HTERT RPE-1 (cell line): Measurements from ENCODE around the gene ABCC4.
"Not testable (repeated sequence)": the region's sequence is repeated elsewhere in the genome, so short reads cannot be mapped to it uniquely, and the experiment has no call there.

Source experiments
- in situ Hi-C: fragments of 300-500 bp; cut with MboI; formaldehyde crosslinking; loops from 4 replicates; pipeline ENCODE4 v1.14.3; 2020; ENCODE audit warnings: low sequenced_read_pairs

Gene ABCC4

DNA sequence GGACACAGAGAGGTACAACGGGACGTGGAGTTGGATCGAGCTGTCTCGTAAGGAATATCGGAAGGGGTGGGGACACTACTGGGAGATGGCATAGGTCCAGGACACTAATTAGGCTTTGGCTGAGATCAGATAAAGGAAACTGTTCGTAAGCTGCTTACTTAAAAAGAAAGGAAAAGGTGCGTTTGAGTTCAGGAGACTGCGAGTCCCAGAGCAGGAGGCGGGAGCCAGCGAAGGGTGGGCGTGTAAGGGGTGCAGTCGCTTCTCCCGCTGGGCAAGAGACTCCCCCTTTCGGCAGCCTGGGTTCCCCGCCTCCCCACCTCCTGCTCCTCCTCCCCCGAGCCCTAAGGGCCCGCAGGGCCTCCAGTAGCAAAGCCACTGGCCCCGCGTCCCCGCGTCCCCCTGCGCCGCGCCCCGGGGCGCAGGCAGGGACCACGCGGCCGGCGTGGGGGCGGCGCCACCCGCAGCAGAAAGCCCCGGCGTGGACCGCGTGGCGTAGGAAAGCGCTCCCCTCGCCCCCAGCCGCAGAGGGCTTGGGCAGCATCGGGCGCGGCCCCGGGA lies 547 bp downstream of the ABCC4 start:
- in situ Hi-C loops, result no loop called here

DNA sequence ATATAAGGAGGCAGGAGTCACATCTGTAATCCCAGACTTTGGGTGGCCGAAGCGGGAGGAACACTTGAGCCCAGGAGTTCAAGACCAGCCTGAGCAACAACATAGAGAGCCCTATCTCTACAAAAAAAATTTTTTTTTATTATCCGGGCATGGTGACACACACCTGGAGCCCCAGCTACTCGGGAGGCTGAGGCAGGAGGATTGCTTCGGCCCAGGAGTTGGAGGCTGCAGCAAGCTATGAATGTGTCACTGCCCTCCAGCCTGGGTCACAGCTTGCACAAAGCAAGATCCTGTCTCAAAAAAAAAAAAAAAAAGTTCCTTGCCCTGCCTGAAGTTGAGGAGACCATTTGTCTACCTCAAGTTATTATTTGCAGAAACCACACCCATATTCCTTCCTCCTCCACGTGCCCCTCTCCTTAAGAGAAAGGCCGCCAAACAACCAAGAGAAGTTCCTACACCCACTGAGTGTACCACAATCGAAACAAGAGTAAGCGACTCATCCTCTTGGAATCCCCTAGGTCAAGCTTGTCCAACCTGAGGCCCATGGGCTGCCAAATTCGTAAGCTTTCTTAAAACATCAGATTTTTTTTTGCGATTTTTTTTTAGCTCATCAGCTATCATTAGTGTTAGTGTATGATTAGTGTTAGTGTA lies 2.2 kb downstream of the ABCC4 start:
- in situ Hi-C loops, result no loop called here

DNA sequence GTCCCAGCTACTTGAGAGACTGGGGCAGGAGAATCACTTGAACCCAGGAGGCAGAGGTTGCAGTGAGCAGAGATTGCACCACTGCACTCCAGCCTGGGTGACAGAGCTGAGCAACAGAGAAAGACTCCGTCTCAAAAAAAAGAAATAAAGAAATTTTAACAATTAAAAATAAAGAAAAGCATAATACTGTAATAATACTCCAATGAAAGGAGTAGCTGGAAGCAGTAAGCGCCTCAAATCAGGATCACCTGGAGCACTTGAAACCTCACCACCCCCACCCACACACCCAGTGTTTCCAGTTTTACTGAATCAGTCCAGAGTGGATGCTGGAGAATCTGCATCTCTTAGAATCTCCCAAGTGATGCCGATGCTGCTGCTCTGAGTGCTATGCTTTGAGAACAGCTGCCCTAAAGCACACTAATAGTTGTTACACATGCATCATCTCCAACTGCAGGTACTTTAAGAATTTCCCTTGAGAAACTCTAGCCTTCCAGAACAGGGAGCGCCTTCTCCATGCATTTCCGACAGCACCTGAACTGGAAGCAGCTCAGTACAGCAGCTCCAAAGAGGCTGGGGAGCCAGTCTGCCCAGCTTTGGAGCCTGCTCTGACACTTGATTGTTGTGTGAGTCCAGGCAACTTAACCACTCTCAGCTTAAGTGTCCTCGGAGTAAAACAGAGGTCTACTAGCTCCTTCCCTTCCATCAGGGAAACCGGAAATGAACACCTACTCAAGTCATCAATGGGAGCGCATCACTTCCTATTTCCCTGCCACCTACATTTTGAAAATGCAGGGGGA lies 2.9 kb downstream of the ABCC4 start:
- in situ Hi-C loops, result no loop called here

DNA sequence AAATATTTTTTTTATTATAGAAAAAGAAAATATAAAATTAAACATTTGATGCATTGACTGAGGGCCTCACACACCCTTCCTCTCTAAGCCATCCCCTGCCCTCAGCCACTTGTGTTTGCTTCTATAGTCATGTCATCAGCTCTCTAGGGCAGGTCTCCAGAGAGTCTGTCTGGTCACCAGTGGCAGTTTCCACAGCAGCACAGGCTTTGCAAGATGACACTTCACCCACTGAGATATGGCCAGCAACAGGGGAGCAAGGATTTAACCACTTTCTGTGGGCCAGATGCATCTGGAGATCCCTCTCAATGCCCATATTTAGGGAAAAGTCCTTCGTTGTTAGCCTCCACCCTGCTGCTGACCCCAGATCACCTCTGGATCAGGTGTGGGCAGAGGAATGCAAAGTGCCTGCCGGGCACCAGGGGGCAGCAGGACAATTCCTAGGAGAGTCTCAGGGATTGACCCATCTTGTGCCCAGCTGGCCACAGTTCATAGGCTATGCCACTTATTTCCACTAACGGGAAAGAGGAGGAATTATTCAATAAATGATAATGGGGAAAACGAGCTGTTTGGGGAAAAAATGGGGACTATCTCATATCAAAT lies 4.8 kb downstream of the ABCC4 start:
- in situ Hi-C loops, result no loop called here

DNA sequence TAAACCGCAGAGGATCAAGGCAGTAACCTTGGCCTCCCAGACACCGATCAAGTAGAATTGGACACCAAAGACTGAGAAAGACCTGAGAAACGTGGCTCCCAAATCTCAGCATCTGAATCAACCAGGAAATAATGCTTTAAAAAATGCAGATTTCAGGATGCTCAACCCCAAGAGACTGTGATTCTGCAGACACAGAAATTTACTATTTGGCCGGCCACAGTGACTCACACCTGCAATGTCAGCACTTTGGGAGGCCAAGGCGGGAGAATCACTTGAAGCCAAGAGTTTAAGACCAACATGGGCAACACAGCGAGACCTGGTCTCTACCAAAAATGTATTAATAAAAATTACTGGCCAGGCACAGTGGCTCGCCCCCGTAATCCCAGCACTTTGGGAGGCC lies 6.2 kb downstream of the ABCC4 start:
- in situ Hi-C loops, result no loop called here

DNA sequence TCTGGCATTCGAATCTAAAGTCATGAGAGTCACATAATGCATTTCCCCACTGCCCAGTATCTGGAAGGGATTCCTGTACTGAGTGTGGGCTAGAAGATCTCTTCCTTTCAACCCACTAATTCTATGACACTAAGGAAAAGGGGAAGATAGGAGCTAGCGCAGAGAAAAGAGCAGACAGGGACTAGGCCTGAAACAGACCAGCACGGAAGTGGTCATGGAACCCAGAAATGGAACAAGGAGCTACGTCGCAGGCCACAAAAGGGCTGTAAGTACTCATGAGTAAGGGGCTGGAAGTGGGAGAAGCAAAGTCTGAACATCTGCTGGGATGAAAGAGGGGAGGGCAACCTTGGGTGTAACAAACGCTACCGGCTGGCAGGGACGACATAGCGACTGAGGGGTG lies 8.6 kb downstream of the ABCC4 start:
- in situ Hi-C loops, result no loop called here

DNA sequence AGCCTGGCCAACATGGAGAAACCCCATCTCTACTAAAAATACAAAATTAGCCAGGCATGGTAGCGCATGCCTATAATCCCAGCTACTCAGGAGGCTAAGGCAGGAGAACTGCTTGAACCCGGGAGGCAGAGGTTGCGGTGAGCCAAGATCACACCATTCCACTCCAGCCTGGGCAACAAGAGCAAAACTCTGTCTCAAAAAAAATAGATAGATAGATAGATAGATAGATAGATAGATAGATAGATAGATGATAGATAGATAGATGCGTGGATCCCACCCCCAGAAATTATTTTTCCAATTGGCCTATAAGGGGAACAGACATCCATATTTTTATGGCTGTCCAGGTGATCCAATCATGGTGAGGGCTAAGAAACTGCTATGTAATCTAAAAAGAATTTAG lies 11.3 kb downstream of the ABCC4 start:
- in situ Hi-C loops, result not testable (repeated sequence)

DNA sequence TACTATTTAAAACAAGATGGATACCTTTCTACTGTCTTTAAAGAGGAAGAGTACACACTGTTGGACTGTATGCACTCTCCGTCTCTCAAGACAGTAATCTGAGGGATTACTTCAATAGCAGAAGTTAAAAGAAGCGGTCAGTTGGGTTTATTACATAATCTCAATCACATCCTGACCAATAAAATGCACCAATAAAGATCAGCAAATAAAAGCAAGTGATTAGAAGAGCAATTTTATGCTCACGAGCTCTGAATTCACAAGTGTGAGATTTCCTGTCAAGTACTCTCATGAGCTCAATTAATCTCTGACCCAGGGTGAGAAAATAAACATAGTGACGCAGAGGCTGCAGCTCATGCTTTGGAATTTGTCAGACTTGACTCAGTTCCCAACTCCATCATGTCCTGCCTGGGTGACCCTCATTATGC lies 12.2 kb downstream of the ABCC4 start:
- in situ Hi-C loops, result no loop called here

DNA sequence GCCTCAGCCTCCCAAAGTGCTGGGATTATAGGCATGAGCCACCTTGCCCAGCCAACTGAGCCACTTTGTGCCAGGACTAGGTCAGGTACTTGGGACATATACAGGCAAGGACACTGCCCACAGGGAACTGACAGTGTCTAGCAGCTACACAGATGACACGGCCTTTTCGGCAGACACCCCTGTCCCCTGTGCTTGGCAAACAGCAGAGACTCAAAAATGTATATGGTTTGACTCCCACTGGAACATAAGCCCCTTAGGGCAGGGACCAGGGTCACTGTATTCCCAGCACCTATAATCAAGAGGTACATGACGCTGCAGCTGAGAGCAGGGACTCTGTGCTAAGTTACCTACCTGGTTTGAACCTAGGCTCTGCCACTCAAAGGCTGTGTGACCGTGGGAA lies 16.8 kb downstream of the ABCC4 start:
- in situ Hi-C loops, result no loop called here

DNA sequence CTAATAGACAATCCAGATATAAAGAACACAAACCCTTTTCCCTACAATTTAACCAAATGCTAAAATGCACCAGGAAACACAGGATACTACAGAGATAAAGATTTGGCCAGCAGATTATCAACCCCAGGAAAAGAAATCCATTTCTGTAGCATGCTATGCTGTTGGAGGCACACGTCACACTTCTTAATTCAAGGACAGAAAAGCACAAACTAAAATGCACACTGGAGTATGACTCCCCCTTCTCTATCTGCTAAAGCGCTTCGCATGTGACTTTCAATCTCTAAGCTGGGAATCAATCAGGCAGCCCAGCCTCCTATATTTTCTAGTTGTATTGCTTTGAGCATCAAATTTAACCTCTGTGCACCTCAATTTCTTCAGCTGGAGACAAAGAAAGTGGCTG lies 22.2 kb downstream of the ABCC4 start:
- in situ Hi-C loops, result no loop called here

DNA sequence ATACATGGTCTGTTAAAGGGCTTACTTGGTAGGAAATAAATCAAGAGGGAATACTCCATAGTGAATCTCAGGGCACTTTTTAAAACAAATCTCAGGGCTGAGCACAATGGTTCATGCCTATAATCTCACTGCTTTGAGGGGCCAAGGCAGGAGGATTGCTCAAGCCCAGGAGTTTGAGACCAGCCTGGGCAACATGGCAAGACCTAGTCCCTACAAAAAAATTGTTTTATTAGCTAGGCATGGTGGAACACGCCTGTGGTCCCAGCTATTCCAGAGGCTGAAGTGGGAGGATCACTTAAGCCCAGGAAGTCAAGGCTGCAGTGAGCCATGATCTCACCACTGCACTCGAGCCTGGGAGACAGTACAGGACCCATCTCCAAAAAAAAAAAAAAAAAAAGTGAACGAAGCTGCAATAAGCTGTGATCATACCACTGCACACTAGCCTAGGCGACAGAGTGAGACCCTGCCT lies 25.2 kb downstream of the ABCC4 start:
- in situ Hi-C loops, result no loop called here

DNA sequence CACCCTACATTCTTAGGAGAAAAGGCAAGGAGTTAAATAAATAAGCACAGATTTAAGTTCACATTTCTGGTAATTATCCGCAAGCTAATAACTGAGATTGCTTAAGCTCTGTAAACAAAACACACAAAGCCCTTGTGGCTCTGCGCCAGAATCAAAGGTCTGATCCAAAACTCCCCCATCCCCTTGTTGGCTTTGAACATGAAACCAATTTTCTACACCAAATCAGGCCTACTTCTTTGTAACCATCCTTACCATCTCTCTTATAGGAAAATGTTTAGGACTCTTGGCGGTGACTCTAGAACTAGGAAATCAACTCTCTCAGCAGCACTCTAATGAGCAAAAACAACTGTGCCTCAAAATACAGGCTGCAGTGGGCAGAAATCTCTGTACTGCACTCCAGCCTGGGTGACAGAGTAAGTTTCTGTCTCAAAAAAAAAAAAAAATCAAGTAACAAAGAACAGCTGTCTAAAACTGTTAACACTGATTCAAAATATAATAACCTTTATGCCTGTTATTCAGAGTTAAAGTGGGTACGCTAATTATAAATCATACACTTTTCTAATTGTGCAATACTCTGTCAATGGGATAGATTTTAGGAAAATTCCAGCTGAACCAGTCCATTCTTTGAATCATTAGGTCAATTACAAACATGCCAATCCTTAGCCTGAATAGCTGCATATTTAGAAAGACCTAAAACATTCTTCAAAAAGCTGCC lies 25.8 kb downstream of the ABCC4 start:
- in situ Hi-C loops, result no loop called here

DNA sequence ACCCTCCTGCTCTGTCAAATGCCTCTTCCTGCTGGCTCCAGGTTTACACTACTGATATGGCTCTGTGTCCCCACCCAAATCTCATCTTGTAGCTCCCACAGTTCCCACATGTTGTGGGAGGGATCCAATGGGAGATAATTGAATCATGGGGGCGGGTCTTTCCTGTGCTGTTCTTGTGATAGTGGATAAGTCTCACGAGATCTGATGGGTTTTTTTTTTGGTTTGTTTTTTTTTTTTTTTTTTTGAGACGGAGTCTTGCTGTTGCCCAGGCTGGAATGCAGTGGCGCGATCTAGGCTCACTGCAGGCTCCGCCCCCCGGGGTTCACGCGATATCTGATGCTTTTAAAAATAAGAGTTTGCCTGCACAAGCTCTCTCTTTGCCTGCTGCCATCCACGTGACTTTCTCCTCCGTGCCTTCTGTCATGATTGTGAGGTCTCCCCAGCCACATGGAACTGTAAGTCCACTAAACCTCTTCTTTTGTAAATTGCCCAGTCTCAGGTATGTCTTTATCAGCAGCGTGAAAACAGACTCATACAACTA lies 27.6 kb downstream of the ABCC4 start:
- in situ Hi-C loops, result not testable (repeated sequence)

DNA sequence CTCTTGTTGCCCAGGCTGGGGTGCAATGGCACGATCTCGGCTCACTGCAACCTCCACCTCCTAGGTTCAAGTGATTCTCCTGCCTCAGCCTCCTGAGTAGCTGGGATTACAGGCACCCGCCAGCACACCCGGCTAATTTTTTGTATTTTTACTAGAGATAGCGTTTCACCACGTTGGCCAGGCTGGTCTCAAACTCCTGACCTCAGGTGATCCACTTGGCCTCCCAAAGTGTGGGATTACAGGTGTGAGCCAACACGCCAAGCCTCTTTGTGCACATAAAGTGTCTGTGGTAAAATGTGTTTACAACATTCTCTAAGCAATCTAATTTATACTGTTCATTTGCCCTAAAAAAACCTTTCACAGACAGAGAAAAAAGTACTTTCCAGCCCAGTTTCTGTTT lies 29.2 kb downstream of the ABCC4 start:
- in situ Hi-C loops, result not testable (repeated sequence)

DNA sequence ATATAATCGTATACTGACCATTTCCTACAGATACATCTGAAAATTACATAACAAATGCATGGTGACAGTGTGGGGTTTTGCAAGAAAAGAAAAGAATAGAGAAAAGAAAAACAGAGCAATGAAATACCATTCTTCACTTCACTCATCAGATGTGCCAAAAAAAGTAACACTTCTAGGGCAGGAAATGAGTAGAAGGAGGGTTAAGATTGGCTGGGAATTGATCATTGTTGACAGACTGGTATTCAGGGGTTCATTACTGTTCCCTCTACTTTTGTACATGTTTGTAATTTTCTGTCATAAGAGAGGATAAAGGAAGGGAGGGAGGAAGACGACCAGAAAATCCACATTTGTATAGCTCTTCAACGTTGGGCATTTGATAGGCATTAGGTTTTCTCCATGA lies 31.5 kb downstream of the ABCC4 start:
- in situ Hi-C loops, result no loop called here

DNA sequence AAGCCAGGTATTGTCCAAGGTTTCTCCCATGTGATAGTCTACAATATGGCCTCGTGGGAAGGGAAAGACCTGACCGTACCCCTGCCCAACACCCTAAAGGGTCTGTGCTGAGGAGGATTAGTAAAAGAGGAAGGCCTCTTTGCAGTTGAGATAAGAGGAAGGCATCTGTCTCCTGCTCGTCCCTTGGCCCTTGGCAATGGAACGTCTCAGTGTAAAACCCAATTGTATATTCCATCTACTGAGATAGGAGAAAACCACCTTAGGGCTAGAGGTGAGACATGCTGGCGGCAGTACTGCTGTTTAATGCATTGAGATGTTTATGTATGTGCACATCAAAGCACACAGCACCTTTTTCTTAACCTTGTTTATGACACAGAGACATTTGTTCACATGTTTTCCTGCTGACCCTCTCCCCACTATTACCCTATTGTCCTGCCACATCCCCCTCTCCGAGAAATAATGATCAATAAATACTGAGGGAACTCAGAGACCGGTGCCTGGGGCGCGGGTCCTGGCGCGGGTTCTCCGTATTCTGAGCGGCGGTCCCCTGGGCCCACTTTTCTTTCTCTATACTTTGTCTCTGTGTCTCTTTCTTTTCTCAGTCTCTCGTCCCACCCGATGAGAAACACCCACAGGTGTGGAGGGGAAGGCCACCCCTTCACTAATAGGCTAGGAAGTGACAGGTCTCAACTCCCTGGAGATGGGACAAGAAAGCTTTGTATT lies 32.7 kb downstream of the ABCC4 start:
- in situ Hi-C loops, result not testable (repeated sequence)

DNA sequence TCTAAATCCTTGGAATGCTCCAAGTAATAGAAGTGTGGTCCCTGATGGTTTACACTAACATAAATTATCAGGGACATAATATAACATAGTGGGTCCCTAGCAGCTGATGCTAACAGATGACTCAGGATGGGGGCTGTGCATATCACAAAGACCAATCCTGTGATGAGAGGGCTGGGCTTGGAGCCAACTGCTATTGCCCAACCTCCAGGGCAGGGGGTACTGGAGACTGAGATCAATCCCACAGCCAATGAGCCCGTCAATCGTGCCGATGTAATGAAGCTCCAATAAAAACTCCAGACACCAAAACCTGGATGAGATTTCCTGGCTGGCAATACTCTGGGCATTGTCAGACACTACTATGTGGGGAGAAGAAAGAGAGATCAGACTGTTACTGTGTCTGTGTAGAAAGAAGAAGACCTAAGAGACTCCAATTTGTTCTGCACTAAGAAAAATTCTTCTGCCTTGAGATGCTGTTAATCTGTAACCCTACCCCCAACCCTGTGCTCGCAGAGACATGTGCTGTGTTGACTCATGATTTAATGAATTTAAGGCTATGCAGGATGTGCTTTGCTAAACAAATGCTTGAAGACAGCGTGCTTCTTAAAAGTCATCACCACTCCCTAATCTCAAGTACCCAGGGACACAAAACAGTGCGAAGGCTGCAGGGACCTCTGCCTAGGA lies 33.4 kb downstream of the ABCC4 start:
- in situ Hi-C loops, result no loop called here

DNA sequence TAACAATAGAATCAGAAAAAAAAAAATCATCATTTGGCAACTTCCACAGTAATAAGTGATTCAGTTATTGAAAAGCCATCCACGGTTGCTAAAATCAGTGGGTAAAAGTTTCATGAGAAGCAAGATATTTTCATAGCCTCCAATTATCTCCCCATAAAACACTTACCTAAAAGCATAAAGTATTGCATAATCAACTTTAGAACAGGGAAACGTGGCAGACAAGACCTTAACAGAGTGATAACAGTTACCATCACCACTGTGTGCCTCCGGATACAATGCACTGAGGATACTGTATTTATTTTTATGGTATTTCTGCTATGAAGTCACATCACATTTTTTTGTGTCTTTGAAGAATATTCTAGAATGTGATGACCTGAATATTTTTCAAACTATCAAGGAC lies 37.0 kb downstream of the ABCC4 start:
- in situ Hi-C loops, result no loop called here

DNA sequence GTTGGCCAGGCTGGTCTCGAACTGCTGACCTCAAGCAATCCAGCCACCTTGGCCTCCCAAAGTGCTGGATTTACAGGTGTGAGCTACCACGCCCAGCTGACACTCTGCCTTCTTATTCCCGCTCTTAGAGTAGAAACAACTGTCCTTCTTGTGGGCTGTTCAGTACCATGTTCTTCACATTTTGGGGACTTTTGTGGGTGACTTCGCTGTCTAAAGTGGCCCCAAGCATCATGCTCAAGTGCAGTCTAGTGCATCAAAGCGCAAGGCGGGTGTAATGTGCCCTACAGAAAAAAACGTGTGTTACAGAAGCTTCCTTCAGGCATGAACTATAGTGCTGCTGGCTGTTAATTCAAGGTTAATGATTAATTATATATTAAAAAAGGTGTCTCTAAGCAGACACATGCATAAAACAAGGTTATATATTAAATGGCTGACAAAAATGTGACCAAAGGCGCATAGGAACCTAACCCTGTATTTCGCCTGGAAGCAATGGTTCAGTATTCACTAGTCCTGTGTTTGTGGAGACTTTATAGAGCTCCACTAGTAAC lies 38.3 kb downstream of the ABCC4 start:
- in situ Hi-C loops, result no loop called here
